ENCODE data around the gene PLAC9.
"Not testable (repeated sequence)": the region's sequence is repeated elsewhere in the genome, so short reads cannot be mapped to it uniquely, and the experiment has no call there.

PLAC9 gene

GRCh38 chr10:80132299-80133139 lies at the start of gene PLAC9:
Gene PLAC9 (plus strand): TSS chr10:80132730. CDS start chr10:80132763, 33 bp downstream.
- peak; percentile 60 for DNase-seq (ENCODE audit: low read depth)

- no peak for DNase-seq (ENCODE audit: low read depth)
These were observed 42.4 kb upstream of the PLAC9 start for GRCh38 chr10:80090121-80090520.

- DNase-seq (ENCODE audit: low read depth) = no peak
These were observed 38.3 kb upstream of the PLAC9 start for GRCh38 chr10:80094231-80094630.

- DNase-seq (ENCODE audit: low read depth) = not testable (repeated sequence)
These were observed 34.3 kb upstream of the PLAC9 start for GRCh38 chr10:80098272-80098671.

GRCh38 chr10:80099295-80099694 lies 33.2 kb upstream of the PLAC9 start:
- DNase-seq (ENCODE audit: low read depth) = not testable (repeated sequence)

GRCh38 chr10:80100116-80100515 lies 32.4 kb upstream of the PLAC9 start:
- DNase-seq (ENCODE audit: low read depth) = no peak

- no peak for DNase-seq (ENCODE audit: low read depth)
These were observed 31.5 kb upstream of the PLAC9 start for GRCh38 chr10:80100861-80101695.

- peak; percentile 56 for DNase-seq (ENCODE audit: low read depth)
These were observed 28.2 kb upstream of the PLAC9 start for GRCh38 chr10:80104066-80104926.

GRCh38 chr10:80108576-80109239 lies 23.8 kb upstream of the PLAC9 start:
- DNase-seq (ENCODE audit: low read depth) = no peak

- no peak for DNase-seq (ENCODE audit: low read depth)
These were observed 21.5 kb upstream of the PLAC9 start for GRCh38 chr10:80110986-80111385.

GRCh38 chr10:80118669-80119068 lies 13.9 kb upstream of the PLAC9 start:
- no peak for DNase-seq (ENCODE audit: low read depth)

- DNase-seq (ENCODE audit: low read depth) = no peak
These were observed 10.3 kb upstream of the PLAC9 start for GRCh38 chr10:80122110-80122710.

GRCh38 chr10:80122746-80123145 lies 9.8 kb upstream of the PLAC9 start:
- DNase-seq (ENCODE audit: low read depth) = no peak

- DNase-seq (ENCODE audit: low read depth) = no peak
These were observed 5.7 kb upstream of the PLAC9 start for GRCh38 chr10:80126876-80127275.

GRCh38 chr10:80131499-80131901 lies 1.0 kb upstream of the PLAC9 start:
- no peak for DNase-seq (ENCODE audit: low read depth)

- no peak for DNase-seq (ENCODE audit: low read depth)
These were observed 676 bp downstream of the PLAC9 start for GRCh38 chr10:80133206-80133605.

GRCh38 chr10:80133687-80134086 lies 1.2 kb downstream of the PLAC9 start:
- DNase-seq (ENCODE audit: low read depth) = not testable (repeated sequence)

GRCh38 chr10:80136134-80136571 lies 3.6 kb downstream of the PLAC9 start:
- no peak for DNase-seq (ENCODE audit: low read depth)

- DNase-seq (ENCODE audit: low read depth) = no peak
These were observed 4.7 kb downstream of the PLAC9 start for GRCh38 chr10:80137031-80137862.

GRCh38 chr10:80137920-80138319 lies 5.4 kb downstream of the PLAC9 start:
- no peak for DNase-seq (ENCODE audit: low read depth)
